DMS153 treated with DMSO at 0.1 percent for 48 hours (cell line): ENCODE measurements around the gene MOSPD3.

Source experiments
- DNase-seq: peaks from one replicate; lab custom pipeline; 2025; ENCODE audit not compliant: unreplicated experiment; lab: John Stamatoyannopoulos, UW

The MOSPD3 gene

GRCh38 chr7:100575206-100575631 is 37.1 kb upstream of the MOSPD3 start:
- no peak for DNase-seq

- no peak for DNase-seq
Measured at GRCh38 chr7:100575746-100576383, 36.5 kb upstream of the MOSPD3 start.

- DNase-seq: no peak
Measured at GRCh38 chr7:100576384-100576993, 35.9 kb upstream of the MOSPD3 start.

- DNase-seq: no peak
Measured at GRCh38 chr7:100577103-100577502, 35.2 kb upstream of the MOSPD3 start.

- no peak for DNase-seq
Measured at GRCh38 chr7:100577507-100577906, 34.8 kb upstream of the MOSPD3 start.

GRCh38 chr7:100578246-100579183 is 33.8 kb upstream of the MOSPD3 start:
- no peak for DNase-seq

GRCh38 chr7:100580466-100581283 is 31.7 kb upstream of the MOSPD3 start:
- DNase-seq: no peak

GRCh38 chr7:100582041-100582579 is 30.2 kb upstream of the MOSPD3 start:
- no peak for DNase-seq

- DNase-seq: no peak
Measured at GRCh38 chr7:100582650-100583049, 29.7 kb upstream of the MOSPD3 start.

- no peak for DNase-seq
Measured at GRCh38 chr7:100583132-100584053, 28.9 kb upstream of the MOSPD3 start.

GRCh38 chr7:100584054-100584682 is 28.2 kb upstream of the MOSPD3 start:
- DNase-seq: no peak

- DNase-seq: no peak
Measured at GRCh38 chr7:100584683-100585510, 27.4 kb upstream of the MOSPD3 start.

GRCh38 chr7:100585511-100586265 is 26.7 kb upstream of the MOSPD3 start, which contains the start of gene LRCH4:
Gene LRCH4 (minus strand): TSS chr7:100586129. CDS start chr7:100586100, 29 bp downstream.
- no peak for DNase-seq

GRCh38 chr7:100586266-100587025 is 25.9 kb upstream of the MOSPD3 start, which contains the start of gene FBXO24:
Gene FBXO24 (plus strand): TSS chr7:100586328. CDS start chr7:100586626, 298 bp downstream.
- peak; percentile 98 for DNase-seq

GRCh38 chr7:100588438-100588837 is 23.9 kb upstream of the MOSPD3 start:
- no peak for DNase-seq

- no peak for DNase-seq
Measured at GRCh38 chr7:100589341-100589947, 22.9 kb upstream of the MOSPD3 start.
